CD14-positive monocyte (primary cell): ENCODE measurements around the gene EZH2. TPM values are rescaled to one million over a fixed set of nuclear protein-coding genes. Genes with fewer than 3 reads are reported as not detected.
A peak's percentile ranks its signal among the peaks of the same experiment; 100 is the strongest.

Experiments
- DNase-seq, 3 donors: peaks; one replicate each; pipeline ENCODE4 v3.0.0-alpha.2; 2011 to 2022
- H2AFZ ChIP-seq: 2 replicates; pipeline ENCODE4 v1.6.0; 2012; ENCODE audit warnings: mild to moderate bottlenecking, low read depth, low read length, inconsistent platforms; ENCODE audit not compliant: insufficient read depth, poor library complexity, severe bottlenecking
- H3K27ac ChIP-seq, 2 donors: 1 replicate in 1 of 2; 2 replicates in 1 of 2; pipeline ENCODE4 v1.5.1; 2012 to 2013; ENCODE audit warnings: low read length in 2 of 2, control low read depth in 1 of 2, inconsistent platforms in 1 of 2, low read depth in 1 of 2, mild to moderate bottlenecking in 1 of 2
- H3K27me3 ChIP-seq, 2 donors: one replicate each; pipeline versions ENCODE4 v1.6.0 to v1.6.1; 2011 to 2013; ENCODE audit warnings: low read length in 2 of 2; ENCODE audit not compliant: control insufficient read depth in 2 of 2, insufficient read depth in 2 of 2
- H3K36me3 ChIP-seq, 2 donors: replicated peaks in 1 of 2; 1 replicate in 1 of 2; 2 replicates in 1 of 2; pipeline versions ENCODE4 v1.5.1 to v1.6.1; 2012 to 2013; ENCODE audit warnings: low read length in 2 of 2, control low read depth in 1 of 2, inconsistent platforms in 1 of 2, mild to moderate bottlenecking in 1 of 2; ENCODE audit not compliant: insufficient read depth in 2 of 2, control insufficient read depth in 1 of 2
- H3K4me1 ChIP-seq, 2 donors: 1 replicate in 1 of 2; 2 replicates in 1 of 2; pipeline versions ENCODE4 v1.5.1 to v1.6.1; 2012 to 2013; ENCODE audit warnings: low read length in 2 of 2, control low read depth in 1 of 2, inconsistent platforms in 1 of 2, mild to moderate bottlenecking in 1 of 2, moderate library complexity in 1 of 2; ENCODE audit not compliant: insufficient read depth in 2 of 2, control insufficient read depth in 1 of 2
- H3K4me2 ChIP-seq: replicated peaks from 2 replicates; pipeline ENCODE3; 2012; ENCODE audit warnings: low read length, moderate library complexity, mild to moderate bottlenecking; ENCODE audit not compliant: poor library complexity, severe bottlenecking; ENCODE audit errors: extremely low read depth
- H3K4me3 ChIP-seq, 3 experiments: fragments of 200-600 bp in 1 of 3; sonication (generic) in 1 of 3; replicated peaks in 1 of 3; 1 replicate in 2 of 3; 2 replicates in 1 of 3; pipeline ENCODE4 v1.5.1; 2011 to 2013; ENCODE audit warnings: low read length in 3 of 3, mild to moderate bottlenecking in 3 of 3, control low read depth in 2 of 3, low read depth in 2 of 3, inconsistent platforms in 1 of 3, moderate library complexity in 1 of 3
- H3K79me2 ChIP-seq: 2 replicates; pipeline ENCODE4 v1.6.0; 2012; ENCODE audit warnings: mild to moderate bottlenecking, control low read depth, inconsistent platforms, low read length, moderate library complexity; ENCODE audit not compliant: insufficient read depth
- H3K9ac ChIP-seq: 2 replicates; pipeline ENCODE4 v1.6.0; 2017; ENCODE audit warnings: low read length, mild to moderate bottlenecking; ENCODE audit not compliant: insufficient read depth, poor library complexity, severe bottlenecking
- H3K9me3 ChIP-seq, 2 donors: replicated peaks in 1 of 2; 1 replicate in 1 of 2; 2 replicates in 1 of 2; pipeline versions ENCODE4 v1.5.1 to v1.6.1; 2012 to 2013; ENCODE audit warnings: low read length in 2 of 2, control low read depth in 1 of 2; ENCODE audit not compliant: control insufficient read depth in 1 of 2, insufficient read depth in 1 of 2
- H4K20me1 ChIP-seq: 2 replicates; pipeline ENCODE4 v1.6.0; 2012; ENCODE audit warnings: mild to moderate bottlenecking, low read length, control low read depth, moderate library complexity; ENCODE audit not compliant: insufficient read depth
- H3K27ac Mint-ChIP-seq, 7 donors: one replicate each; pipeline ENCODE4 v1.8.0; 2020; ENCODE audit warnings: mild to moderate bottlenecking in 7 of 7, mixed read lengths in 7 of 7, moderate library complexity in 6 of 7, inconsistent platforms in 2 of 7
- H3K27me3 Mint-ChIP-seq, 3 donors: one replicate each; pipeline ENCODE4 v1.8.0; 2021 to 2022; ENCODE audit warnings: low read depth in 3 of 3, mild to moderate bottlenecking in 3 of 3, mixed read lengths in 3 of 3, moderate library complexity in 3 of 3, inconsistent platforms in 1 of 3
- H3K36me3 Mint-ChIP-seq, 2 donors: one replicate each; pipeline ENCODE4 v1.8.0; 2020; ENCODE audit warnings: mixed read lengths in 2 of 2, inconsistent platforms in 1 of 2, mild to moderate bottlenecking in 1 of 2
- H3K4me1 Mint-ChIP-seq: one replicate; pipeline ENCODE4 v1.8.0; 2020; ENCODE audit warnings: mild to moderate bottlenecking, mixed read lengths
- H3K4me3 Mint-ChIP-seq, 2 donors: one replicate each; pipeline ENCODE4 v1.8.0; 2020; ENCODE audit warnings: mild to moderate bottlenecking in 2 of 2, mixed read lengths in 2 of 2, moderate library complexity in 1 of 2
- H3K9me3 Mint-ChIP-seq, 7 donors: one replicate each; pipeline ENCODE4 v1.8.0; 2020 to 2022; ENCODE audit warnings: mixed read lengths in 7 of 7, mild to moderate bottlenecking in 6 of 7, moderate library complexity in 6 of 7, inconsistent platforms in 2 of 7
- WGBS: methylation state at CpG from one replicate; pipeline ENCODE4 v1.1.5; 2013; ENCODE audit warnings: missing lambda C conversion rate; ENCODE audit not compliant: insufficient coverage; 5-methylcytosine and 5-hydroxymethylcytosine counted together
- intact Hi-C, 2 donors: fragments of 100-400 bp; cut with micrococcal nuclease; formaldehyde crosslinking; loops; one replicate each; pipeline versions ENCODE4 v1.15.0 to v1.15.1; 2023
- polyA plus RNA-seq, 3 donors: library from polyadenylated mRNA; depleted of rRNA in 1 of 3; unstranded in 2 of 3; stranded (reverse) in 1 of 3; fragments of 300-500 nt in 2 of 3; fragments of >200 nt in 1 of 3; fragmentation: Illumina TruSeq in 2 of 3; gene quantifications; 1 replicate in 2 of 3; 2 replicates in 1 of 3; pipeline ENCODE4 v1.2.3, GENCODE V29; 2012 to 2021
- TF ChIP-seq, protein P1 (sequence below): fragments of 200-600 bp; IDR thresholded peaks from one replicate; pipeline ENCODE4 v1.8.0; 2022; ENCODE audit warnings: antibody characterized with exemption, mild to moderate bottlenecking

Gene EZH2
- polyA plus RNA-seq, 3 donors = 1.3 to 6.1 (median 1.6) TPM

DNA sequence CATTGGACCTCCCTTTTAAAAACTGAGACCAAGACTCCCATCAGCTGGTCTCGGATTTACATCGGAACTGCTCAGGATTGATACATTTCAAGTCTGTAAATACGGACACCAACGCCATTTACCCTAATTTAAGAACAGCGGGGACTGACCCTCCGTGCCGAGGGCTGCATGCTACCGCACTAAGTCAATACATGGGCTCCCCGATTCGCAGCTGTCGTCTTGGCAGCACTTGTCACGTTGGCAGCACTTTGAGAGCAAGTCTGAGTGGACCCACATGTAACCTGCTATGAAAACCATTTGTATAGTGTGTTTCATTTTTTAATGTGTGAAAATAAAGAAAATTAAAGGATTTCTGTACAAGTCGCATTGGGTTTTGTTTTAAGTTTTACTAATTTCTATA lies 83.4 kb downstream of the EZH2 start:
- H3K36me3 Mint-ChIP-seq = peaks cover 73 to 75% of the 10 kb centered on the region in 2 donors
- intact Hi-C loops = no loop called here
- WGBS = over 99% methylated on average over 12 of the region's 13 CpGs
- Histone ChIP-seq H3K4me3 (no peak overlapping the region), H3K9me3 (no peaks in the 10 kb centered on the region), H3K79me2 (no peaks in the 10 kb centered on the region), H4K20me1 (no peaks in the 10 kb centered on the region), H3K36me3 (peaks cover 51 to 92% of the 10 kb centered on the region in 2 donors), H2AFZ (no peak overlapping the region), H3K9ac (no peak overlapping the region), H3K4me1 (no peaks in the 10 kb centered on the region), H3K27me3 (no peaks in the 10 kb centered on the region), H3K4me2 (no peak overlapping the region), H3K27ac (no peak overlapping the region)
- no peaks in the 10 kb centered on the region for H3K4me1 Mint-ChIP-seq
- H3K27me3 Mint-ChIP-seq = no peaks in the 10 kb centered on the region
- no peak overlapping the region for H3K4me3 Mint-ChIP-seq
- no peak overlapping the region for H3K27ac Mint-ChIP-seq
- TF ChIP-seq, protein P1, sequence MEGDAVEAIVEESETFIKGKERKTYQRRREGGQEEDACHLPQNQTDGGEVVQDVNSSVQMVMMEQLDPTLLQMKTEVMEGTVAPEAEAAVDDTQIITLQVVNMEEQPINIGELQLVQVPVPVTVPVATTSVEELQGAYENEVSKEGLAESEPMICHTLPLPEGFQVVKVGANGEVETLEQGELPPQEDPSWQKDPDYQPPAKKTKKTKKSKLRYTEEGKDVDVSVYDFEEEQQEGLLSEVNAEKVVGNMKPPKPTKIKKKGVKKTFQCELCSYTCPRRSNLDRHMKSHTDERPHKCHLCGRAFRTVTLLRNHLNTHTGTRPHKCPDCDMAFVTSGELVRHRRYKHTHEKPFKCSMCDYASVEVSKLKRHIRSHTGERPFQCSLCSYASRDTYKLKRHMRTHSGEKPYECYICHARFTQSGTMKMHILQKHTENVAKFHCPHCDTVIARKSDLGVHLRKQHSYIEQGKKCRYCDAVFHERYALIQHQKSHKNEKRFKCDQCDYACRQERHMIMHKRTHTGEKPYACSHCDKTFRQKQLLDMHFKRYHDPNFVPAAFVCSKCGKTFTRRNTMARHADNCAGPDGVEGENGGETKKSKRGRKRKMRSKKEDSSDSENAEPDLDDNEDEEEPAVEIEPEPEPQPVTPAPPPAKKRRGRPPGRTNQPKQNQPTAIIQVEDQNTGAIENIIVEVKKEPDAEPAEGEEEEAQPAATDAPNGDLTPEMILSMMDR = no peak
- peaks cover 0 to 3% (median 0%) of the 10 kb centered on the region in 7 donors for H3K9me3 Mint-ChIP-seq
- no peak for DNase-seq

DNA sequence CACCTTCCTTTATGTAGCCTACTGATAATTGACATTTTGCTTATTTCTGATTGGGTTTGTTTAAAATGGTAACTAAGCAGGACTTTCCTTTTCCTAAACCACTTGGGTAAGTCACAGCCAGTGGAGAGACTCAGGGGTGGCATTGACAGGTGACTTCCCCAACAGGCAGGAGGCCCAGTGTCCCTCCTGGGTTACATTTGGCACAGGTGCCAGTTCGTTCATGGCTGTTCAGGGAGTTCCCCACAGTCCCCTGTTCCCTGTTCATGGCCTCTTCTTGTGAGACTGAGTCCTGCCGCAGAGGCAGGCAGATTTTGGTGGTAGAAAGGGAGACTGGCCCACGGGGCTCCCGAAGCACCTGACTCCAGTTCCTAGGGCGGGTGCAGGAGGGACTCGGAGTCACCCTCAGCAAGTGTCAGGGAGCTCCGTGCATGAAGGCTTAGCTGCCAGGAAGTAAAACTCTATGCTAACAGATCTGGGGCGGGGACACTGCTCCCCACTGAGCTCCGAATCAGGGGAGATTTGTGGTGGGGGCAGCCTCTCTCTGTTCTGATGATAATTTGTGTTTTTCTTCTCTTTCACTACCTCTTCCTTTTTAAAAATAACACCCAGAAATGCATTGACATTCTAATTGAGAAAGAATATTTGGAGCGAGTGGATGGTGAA lies 84.1 kb downstream of the EZH2 start:
- Histone ChIP-seq H3K36me3 (peaks cover 52 to 92% of the 10 kb centered on the region in 2 donors), H4K20me1 (no peaks in the 10 kb centered on the region), H3K9ac (no peak overlapping the region), H3K79me2 (no peaks in the 10 kb centered on the region), H3K27ac (no peak overlapping the region), H3K4me2 (no peak overlapping the region), H3K4me1 (no peaks in the 10 kb centered on the region), H3K4me3 (no peak overlapping the region), H3K27me3 (no peaks in the 10 kb centered on the region), H2AFZ (no peak overlapping the region), H3K9me3 (no peaks in the 10 kb centered on the region)
- intact Hi-C loops = no loop called here
- WGBS = 96% methylated on average over 7 of the region's 10 CpGs
- no peaks in the 10 kb centered on the region for H3K27me3 Mint-ChIP-seq
- H3K9me3 Mint-ChIP-seq = peaks cover 0 to 3% (median 0%) of the 10 kb centered on the region in 7 donors
- H3K4me1 Mint-ChIP-seq = no peaks in the 10 kb centered on the region
- TF ChIP-seq, protein P1 = no peak
- no peak for DNase-seq
- H3K4me3 Mint-ChIP-seq = no peak overlapping the region
- H3K36me3 Mint-ChIP-seq = peaks cover 70 to 75% of the 10 kb centered on the region in 2 donors
- H3K27ac Mint-ChIP-seq = peak overlapping the region in 1 of 7 donors; percentile 5
